PC-3 (cell line): ENCODE data around the gene SLC6A17. TPM values are rescaled to one million over a fixed set of nuclear protein-coding genes. Genes with fewer than 3 reads are reported as not detected.

Experiments used
- ATAC-seq: fragments of 200-7000 bp; cut with Tn5 transposase; 2 replicates; pipeline ENCODE4 v1.9.1; 2020; ENCODE audit warnings: mild to moderate bottlenecking, moderate library complexity
- BruUV-seq: library from RNA; stranded (reverse); fragments of 400-500 nt; replicated peaks from 2 replicates; lab custom pipeline; 2021; lab: Mats Ljungman, UMichigan
- CTCF ChIA-PET: fragments of 300-600 bp; sonication (Branson Sonifier 250); formaldehyde crosslinking; loops from one replicate; lab custom pipeline; 2022; ENCODE audit warnings: antibody characterized with exemption; lab: Charles Lee
- POLR2A ChIA-PET: fragments of 300-600 bp; sonication (Branson Sonifier 250); formaldehyde crosslinking; loops from one replicate; lab custom pipeline; 2022; ENCODE audit warnings: antibody characterized with exemption; ENCODE audit not compliant: unreplicated experiment; lab: Charles Lee
- DNase-seq: peaks from one replicate; pipeline ENCODE4 v3.0.0-alpha.2; 2015
- H2AFZ ChIP-seq: fragments of 300-600 bp; sonication (generic); 2 replicates; pipeline ENCODE4 v1.6.0; 2016; ENCODE audit warnings: antibody characterized with exemption, low read length
- H3F3A ChIP-seq: fragments of 300-600 bp; sonication (generic); one replicate; pipeline ENCODE4 v1.6.0; 2017; ENCODE audit warnings: antibody characterized with exemption, low read length, control low read depth, mild to moderate bottlenecking; ENCODE audit not compliant: unreplicated experiment
- H3K27ac ChIP-seq: fragments of 300-600 bp; sonication (generic); 2 replicates; pipeline ENCODE4 v1.5.1; 2016; ENCODE audit warnings: mild to moderate bottlenecking, low read length
- H3K27me3 ChIP-seq: fragments of 300-600 bp; sonication (generic); 2 replicates; pipeline ENCODE4 v1.6.1; 2016; ENCODE audit warnings: low read length, mixed read lengths
- H3K36me3 ChIP-seq: fragments of 300-600 bp; sonication (generic); 2 replicates; pipeline ENCODE4 v1.6.1; 2016; ENCODE audit warnings: low read depth, mixed run types, low read length, mixed read lengths
- H3K4me1 ChIP-seq: fragments of 300-600 bp; sonication (generic); 2 replicates; pipeline ENCODE4 v1.5.1; 2016; ENCODE audit warnings: low read length; ENCODE audit not compliant: insufficient read depth
- H3K4me2 ChIP-seq: fragments of 300-600 bp; sonication (generic); 2 replicates; pipeline ENCODE4 v1.6.0; 2016; ENCODE audit warnings: low read length
- H3K4me3 ChIP-seq: fragments of 300-600 bp; sonication (generic); 2 replicates; pipeline ENCODE4 v1.5.1; 2016; ENCODE audit warnings: mild to moderate bottlenecking, low read length, mixed read lengths
- H3K79me2 ChIP-seq: fragments of 300-600 bp; sonication (generic); 2 replicates; pipeline ENCODE4 v1.6.1; 2017; ENCODE audit warnings: low read length, mixed read lengths
- H3K9ac ChIP-seq: fragments of 300-600 bp; sonication (generic); 2 replicates; pipeline ENCODE4 v1.6.0; 2016; ENCODE audit warnings: mild to moderate bottlenecking, low read length
- H3K9me2 ChIP-seq: fragments of 300-600 bp; sonication (generic); replicated peaks from 2 replicates; pipeline ENCODE4 v1.6.1; 2016; ENCODE audit warnings: mixed run types, low read length, mixed read lengths
- H3K9me3 ChIP-seq: fragments of 300-600 bp; sonication (generic); 2 replicates; pipeline ENCODE4 v1.6.1; 2016; ENCODE audit warnings: low read length, mixed read lengths
- H4K20me1 ChIP-seq: fragments of 300-600 bp; sonication (generic); 2 replicates; pipeline ENCODE4 v1.6.1; 2016; ENCODE audit warnings: low read length, mixed read lengths
- EZH2 ChIP-seq: fragments of 300-600 bp; sonication (generic); IDR thresholded peaks from one replicate; pipeline ENCODE4 v1.6.1; 2017; ENCODE audit warnings: antibody characterized with exemption, mild to moderate bottlenecking, low read length; ENCODE audit not compliant: unreplicated experiment
- EZH2phosphoT487 ChIP-seq: fragments of 300-600 bp; sonication (generic); IDR thresholded peaks from 2 replicates; pipeline ENCODE4 v1.6.1; 2018; ENCODE audit warnings: mild to moderate bottlenecking, antibody characterized with exemption, low read length, borderline replicate concordance
- intact Hi-C: fragments of 100-400 bp; cut with micrococcal nuclease; formaldehyde crosslinking; loops from 2 replicates; pipeline ENCODE4 v1.9.0; 2023
- total RNA-seq: library from RNA; depleted of rRNA; stranded (reverse); fragments of >200 nt; gene quantifications from 2 replicates; pipeline ENCODE4 v1.2.3, GENCODE V29; 2014
- TF ChIP-seq, protein P1 (sequence below): fragments of 300-600 bp; sonication (generic); conservative IDR thresholded peaks from 2 replicates; pipeline ENCODE4 v1.5.1; 2017; ENCODE audit warnings: antibody characterized with exemption, low read depth, mild to moderate bottlenecking, low read length

SLC6A17 gene
- total RNA-seq, 1 experiment from 2014 or later: not detected

- no peak overlapping the region for H2AFZ ChIP-seq
- no peak overlapping the region for H3K4me3 ChIP-seq
- no peaks in the 10 kb centered on the region for H3K9me2 ChIP-seq
- peak; percentile 26 for DNase-seq
- no peaks in the 10 kb centered on the region for H3K36me3 ChIP-seq
- ChIA-PET CTCF (no interaction called here), POLR2A (no interaction called here)
- TF ChIP-seq, protein P1, sequence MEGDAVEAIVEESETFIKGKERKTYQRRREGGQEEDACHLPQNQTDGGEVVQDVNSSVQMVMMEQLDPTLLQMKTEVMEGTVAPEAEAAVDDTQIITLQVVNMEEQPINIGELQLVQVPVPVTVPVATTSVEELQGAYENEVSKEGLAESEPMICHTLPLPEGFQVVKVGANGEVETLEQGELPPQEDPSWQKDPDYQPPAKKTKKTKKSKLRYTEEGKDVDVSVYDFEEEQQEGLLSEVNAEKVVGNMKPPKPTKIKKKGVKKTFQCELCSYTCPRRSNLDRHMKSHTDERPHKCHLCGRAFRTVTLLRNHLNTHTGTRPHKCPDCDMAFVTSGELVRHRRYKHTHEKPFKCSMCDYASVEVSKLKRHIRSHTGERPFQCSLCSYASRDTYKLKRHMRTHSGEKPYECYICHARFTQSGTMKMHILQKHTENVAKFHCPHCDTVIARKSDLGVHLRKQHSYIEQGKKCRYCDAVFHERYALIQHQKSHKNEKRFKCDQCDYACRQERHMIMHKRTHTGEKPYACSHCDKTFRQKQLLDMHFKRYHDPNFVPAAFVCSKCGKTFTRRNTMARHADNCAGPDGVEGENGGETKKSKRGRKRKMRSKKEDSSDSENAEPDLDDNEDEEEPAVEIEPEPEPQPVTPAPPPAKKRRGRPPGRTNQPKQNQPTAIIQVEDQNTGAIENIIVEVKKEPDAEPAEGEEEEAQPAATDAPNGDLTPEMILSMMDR: no peak
- no peak for TF ChIP-seq EZH2phosphoT487
- no peak for TF ChIP-seq EZH2
- no peaks in the 10 kb centered on the region for H3K9me3 ChIP-seq
- H3K79me2 ChIP-seq: no peaks in the 10 kb centered on the region
- H3K27me3 ChIP-seq: peaks cover 16% of the 10 kb centered on the region
- H3K4me2 ChIP-seq: no peak overlapping the region
- no TSS peak for BruUV-seq
- H3F3A ChIP-seq: no peaks in the 10 kb centered on the region
- H3K9ac ChIP-seq: no peak overlapping the region
- no peak overlapping the region for H3K27ac ChIP-seq
- H3K4me1 ChIP-seq: no peaks in the 10 kb centered on the region; the same call in 1 of the 2 replicates
- ATAC-seq: no peak
- intact Hi-C loops: no loop called here
- no peaks in the 10 kb centered on the region for H4K20me1 ChIP-seq
Measured at GRCh38 chr1:110118636-110119396, 31.5 kb upstream of the SLC6A17 start.

GRCh38 chr1:110119843-110120242, 30.5 kb upstream of the SLC6A17 start:
- no peaks in the 10 kb centered on the region for H3K9me2 ChIP-seq
- H3F3A ChIP-seq: no peaks in the 10 kb centered on the region
- no peak overlapping the region for H2AFZ ChIP-seq
- H3K79me2 ChIP-seq: no peaks in the 10 kb centered on the region
- ChIA-PET POLR2A (no interaction called here), CTCF (no interaction called here)
- no peak overlapping the region for H3K9ac ChIP-seq
- H3K4me2 ChIP-seq: no peak overlapping the region
- BruUV-seq: no TSS peak
- H3K4me1 ChIP-seq: no peaks in the 10 kb centered on the region; the same call in 1 of the 2 replicates
- no peak for TF ChIP-seq EZH2phosphoT487
- TF ChIP-seq, protein P1: no peak
- no peak for TF ChIP-seq EZH2
- intact Hi-C loops: no loop called here
- ATAC-seq (no peak), DNase-seq (no peak)
- no peaks in the 10 kb centered on the region for H3K36me3 ChIP-seq
- no peaks in the 10 kb centered on the region for H3K9me3 ChIP-seq
- no peak overlapping the region for H3K27ac ChIP-seq
- H3K27me3 ChIP-seq: peaks cover 9% of the 10 kb centered on the region
- no peaks in the 10 kb centered on the region for H4K20me1 ChIP-seq
- no peak overlapping the region for H3K4me3 ChIP-seq

GRCh38 chr1:110120960-110121561, 29.2 kb upstream of the SLC6A17 start:
- intact Hi-C loops: no loop called here
- no peaks in the 10 kb centered on the region for H3K9me2 ChIP-seq
- H3K9me3 ChIP-seq: no peaks in the 10 kb centered on the region
- TF ChIP-seq EZH2 (no peak), EZH2phosphoT487 (no peak)
- TF ChIP-seq, protein P1: no peak
- H3K36me3 ChIP-seq: no peaks in the 10 kb centered on the region
- H3K79me2 ChIP-seq: no peaks in the 10 kb centered on the region
- no peak overlapping the region for H3K4me2 ChIP-seq
- no peak overlapping the region for H2AFZ ChIP-seq
- no peak overlapping the region for H3K27ac ChIP-seq
- BruUV-seq: no TSS peak
- no peak for DNase-seq
- ChIA-PET POLR2A (no interaction called here), CTCF (no interaction called here)
- H3K4me3 ChIP-seq: no peak overlapping the region
- no peaks in the 10 kb centered on the region for H4K20me1 ChIP-seq
- H3K27me3 ChIP-seq: no peaks in the 10 kb centered on the region
- no peaks in the 10 kb centered on the region for H3F3A ChIP-seq
- no peak for ATAC-seq
- no peak overlapping the region for H3K9ac ChIP-seq
- no peaks in the 10 kb centered on the region; the same call in 1 of the 2 replicates for H3K4me1 ChIP-seq
